IMR-90 (cell line): ENCODE measurements around the gene ARHGAP18. TPM values are rescaled to one million over a fixed set of nuclear protein-coding genes. Genes with fewer than 3 reads are reported as not detected.

Source experiments
- ATAC-seq: fragments of 200-7000 bp; cut with Tn5 transposase; 2 replicates; pipeline ENCODE4 v1.9.1; 2020; ENCODE audit warnings: low read depth, mild to moderate bottlenecking, moderate library complexity
- BruUV-seq: library from RNA; stranded (reverse); fragments of 400-500 nt; replicated peaks from 2 replicates; lab custom pipeline; 2021; lab: Mats Ljungman, UMichigan
- CTCF ChIA-PET: fragments of 300-600 bp; formaldehyde crosslinking; extraction: SDS; loops from one replicate; lab custom pipeline; 2021; ENCODE audit warnings: antibody characterized with exemption; lab: Yijun Ruan, JAX
- POLR2A ChIA-PET: fragments of 300-600 bp; sonication (Branson Sonifier 250); formaldehyde crosslinking; loops from one replicate; lab custom pipeline; 2022; ENCODE audit warnings: antibody characterized with exemption; ENCODE audit not compliant: unreplicated experiment; lab: Charles Lee
- DNase-seq: peaks from one replicate; pipeline ENCODE4 v3.0.0; 2013
- H2AFZ ChIP-seq: replicated peaks from 2 replicates; pipeline ENCODE3; 2013; ENCODE audit warnings: low read length, mild to moderate bottlenecking; ENCODE audit not compliant: poor library complexity
- H2AK5ac ChIP-seq: 2 replicates; pipeline ENCODE4 v1.6.1; 2013; ENCODE audit warnings: low read depth, low read length, inconsistent platforms
- H2AK9ac ChIP-seq: replicated peaks from 2 replicates; pipeline ENCODE3; 2013; ENCODE audit warnings: mild to moderate bottlenecking, low read depth, low read length, moderate library complexity; ENCODE audit not compliant: poor library complexity
- H2BK120ac ChIP-seq: 2 replicates; pipeline ENCODE4 v1.6.1; 2013; ENCODE audit warnings: low read depth, low read length, inconsistent platforms
- H2BK15ac ChIP-seq: 3 replicates; pipeline ENCODE4 v1.6.1; 2013; ENCODE audit warnings: low read depth, low read length, inconsistent platforms
- H2BK20ac ChIP-seq: 2 replicates; pipeline ENCODE4 v1.6.1; 2013; ENCODE audit warnings: low read depth, mild to moderate bottlenecking, inconsistent platforms, low read length, moderate library complexity
- H2BK5ac ChIP-seq: 2 replicates; pipeline ENCODE4 v1.6.1; 2013; ENCODE audit warnings: mild to moderate bottlenecking, low read depth, low read length, inconsistent platforms; ENCODE audit not compliant: poor library complexity, severe bottlenecking
- H3K14ac ChIP-seq: replicated peaks from 2 replicates; pipeline ENCODE4 v1.6.1; 2013; ENCODE audit warnings: low read depth, low read length, inconsistent platforms
- H3K18ac ChIP-seq: 2 replicates; pipeline ENCODE4 v1.6.1; 2013; ENCODE audit warnings: low read depth, low read length, control low read depth
- H3K23ac ChIP-seq: 2 replicates; pipeline ENCODE4 v1.6.1; 2013; ENCODE audit warnings: low read depth, low read length, inconsistent platforms
- H3K27ac ChIP-seq: 2 replicates; pipeline ENCODE4 v1.5.1; 2013; ENCODE audit warnings: mild to moderate bottlenecking, control low read depth, low read length; ENCODE audit not compliant: insufficient read depth
- H3K27me3 ChIP-seq: 2 replicates; pipeline ENCODE4 v1.6.1; 2013; ENCODE audit warnings: low read length; ENCODE audit not compliant: control insufficient read depth, insufficient read depth
- H3K36me3 ChIP-seq: 2 replicates; pipeline ENCODE4 v1.6.1; 2013; ENCODE audit warnings: low read length, mixed read lengths; ENCODE audit not compliant: control insufficient read depth, insufficient read depth
- H3K4ac ChIP-seq: 2 replicates; pipeline ENCODE4 v1.6.1; 2013; ENCODE audit warnings: low read depth, low read length, inconsistent platforms
- H3K4me1 ChIP-seq: 2 replicates; pipeline ENCODE4 v1.6.1; 2013; ENCODE audit warnings: low read length, mixed read lengths; ENCODE audit not compliant: control insufficient read depth, insufficient read depth
- H3K4me2 ChIP-seq: 2 replicates; pipeline ENCODE4 v1.6.1; 2013; ENCODE audit warnings: low read depth, mild to moderate bottlenecking, control low read depth, low read length, moderate library complexity
- H3K4me3 ChIP-seq: 2 replicates; pipeline ENCODE4 v1.5.1; 2013; ENCODE audit warnings: low read depth, mild to moderate bottlenecking, control low read depth, low read length, moderate library complexity; ENCODE audit not compliant: insufficient read depth
- H3K56ac ChIP-seq: 2 replicates; pipeline ENCODE4 v1.6.1; 2013; ENCODE audit warnings: low read length, inconsistent platforms; ENCODE audit not compliant: insufficient read depth; ENCODE audit errors: extremely low read depth
- H3K79me1 ChIP-seq, 2 experiments: 2 replicates each; pipeline ENCODE4 v1.6.1; 2013; ENCODE audit warnings: low read length in 2 of 2, inconsistent platforms in 1 of 2, low read depth in 1 of 2
- H3K9ac ChIP-seq: 2 replicates; pipeline ENCODE4 v1.6.1; 2013; ENCODE audit warnings: low read depth, low read length, control low read depth
- H3K9me1 ChIP-seq: 2 replicates; pipeline ENCODE4 v1.6.1; 2013; ENCODE audit warnings: low read length, inconsistent platforms; ENCODE audit not compliant: insufficient read depth
- H3K9me3 ChIP-seq: 2 replicates; pipeline ENCODE4 v1.6.1; 2013; ENCODE audit warnings: low read length; ENCODE audit not compliant: control insufficient read depth, insufficient read depth
- H4K20me1 ChIP-seq: 2 replicates; pipeline ENCODE4 v1.6.1; 2013; ENCODE audit warnings: low read length, inconsistent platforms; ENCODE audit not compliant: insufficient read depth
- H4K5ac ChIP-seq: 2 replicates; pipeline ENCODE4 v1.6.1; 2013; ENCODE audit warnings: mild to moderate bottlenecking, low read depth, low read length, control low read depth
- H4K8ac ChIP-seq, 2 experiments: 2 replicates each; pipeline ENCODE4 v1.6.1; 2013; ENCODE audit warnings: low read depth in 2 of 2, low read length in 2 of 2, control low read depth in 1 of 2, inconsistent platforms in 1 of 2
- H4K91ac ChIP-seq: 2 replicates; pipeline ENCODE4 v1.6.1; 2013; ENCODE audit warnings: low read depth, low read length, inconsistent platforms; ENCODE audit not compliant: insufficient read depth
- CEBPB ChIP-seq: IDR thresholded peaks from 2 replicates; pipeline ENCODE4 v1.6.1; 2012; ENCODE audit warnings: low read depth, low read length, improper control_type of control experiment
- CHD1 ChIP-seq: IDR thresholded peaks from 2 replicates; pipeline ENCODE4 v1.6.1; 2012; ENCODE audit warnings: low read depth, low read length, improper control_type of control experiment
- FOS ChIP-seq: fragments of 150-350 bp; IDR thresholded peaks from 2 replicates; pipeline ENCODE4 v1.6.1; 2016; ENCODE audit warnings: low read depth, low read length
- MAFK ChIP-seq: IDR thresholded peaks from 2 replicates; pipeline ENCODE4 v1.6.1; 2012; ENCODE audit warnings: low read depth, low read length, improper control_type of control experiment
- MAZ ChIP-seq: IDR thresholded peaks from 2 replicates; pipeline ENCODE4 v1.6.1; 2012; ENCODE audit warnings: low read depth, mild to moderate bottlenecking, low read length, improper control_type of control experiment, moderate library complexity, borderline replicate concordance
- NFE2L2 ChIP-seq: fragments of 150-350 bp; IDR thresholded peaks from 2 replicates; pipeline ENCODE4 v1.6.1; 2016; ENCODE audit warnings: low read depth, mild to moderate bottlenecking, low read length
- POLR2A ChIP-seq: IDR thresholded peaks from 2 replicates; pipeline ENCODE4 v1.6.1; 2012; ENCODE audit warnings: mild to moderate bottlenecking, low read depth, low read length
- RAD21 ChIP-seq: IDR thresholded peaks from 2 replicates; pipeline ENCODE4 v1.6.1; 2012; ENCODE audit warnings: low read length, improper control_type of control experiment
- RCOR1 ChIP-seq: IDR thresholded peaks from 2 replicates; pipeline ENCODE4 v1.6.1; 2012; ENCODE audit warnings: mild to moderate bottlenecking, low read length, improper control_type of control experiment; ENCODE audit not compliant: insufficient replicate concordance
- SMC3 ChIP-seq: fragments of 150-350 bp; IDR thresholded peaks from 2 replicates; pipeline ENCODE4 v1.6.1; 2016; ENCODE audit warnings: low read depth, mild to moderate bottlenecking, antibody characterized with exemption, low read length, moderate library complexity
- USF2 ChIP-seq: fragments of 150-350 bp; IDR thresholded peaks from 2 replicates; pipeline ENCODE4 v1.6.1; 2017; ENCODE audit warnings: mild to moderate bottlenecking, antibody characterized with exemption, low read length, low read depth
- WGBS, 2 experiments: methylation state at CpG; one replicate each; pipeline versions ENCODE4 v1.1.5 to v1.1.7; 2013; ENCODE audit warnings: missing lambda C conversion rate in 2 of 2; ENCODE audit not compliant: insufficient read length in 1 of 2; ENCODE audit errors: extremely low coverage in 2 of 2; 5-methylcytosine and 5-hydroxymethylcytosine counted together
- dilution Hi-C: fragments of 300-500 bp; cut with HindIII; formaldehyde crosslinking; loops from one replicate; pipeline ENCODE4 v1.14.3; 2018; ENCODE audit warnings: low sequenced_read_pairs; ENCODE audit not compliant: unreplicated experiment
- in situ Hi-C: fragments of 300-500 bp; cut with MboI; formaldehyde crosslinking; loops from 3 replicates; pipeline ENCODE4 v1.14.3; 2019; ENCODE audit warnings: low sequenced_read_pairs, inconsistent platforms, mixed read lengths
- intact Hi-C: fragments of 100-400 bp; cut with micrococcal nuclease; formaldehyde crosslinking; loops from 2 replicates; pipeline ENCODE4 v1.10.0; 2022
- polyA plus RNA-seq, 3 experiments: library from polyadenylated mRNA; depleted of rRNA; stranded (reverse); fragments of >200 nt; gene quantifications; 2 replicates each; pipeline ENCODE4 v1.2.3, GENCODE V29; 2012; ENCODE audit warnings: low replicate concordance in 1 of 3
- total RNA-seq: library from RNA; depleted of rRNA; stranded (reverse); fragments of >200 nt; gene quantifications from 2 replicates; pipeline ENCODE4 v1.2.3, GENCODE V29; 2012

Gene ARHGAP18
- total and polyA plus RNA-seq, 2 of the 4 experiments (the other 2 are of a cell fraction), result 6.2 to 17.0 TPM

GRCh38 chr6:129630596-129630995, 79.4 kb downstream of the ARHGAP18 start:
- BruUV-seq, result no TSS peak
- Histone ChIP-seq H2BK15ac (no peak overlapping the region), H3K4me2 (no peak overlapping the region), H2BK5ac (no peak overlapping the region), H3K27me3 (no peaks in the 10 kb centered on the region), H3K4ac (no peak overlapping the region), H4K8ac (no peak overlapping the region), H4K20me1 (no peaks in the 10 kb centered on the region), H3K4me3 (no peak overlapping the region), H3K9me3 (no peaks in the 10 kb centered on the region), H2AK9ac (no peak overlapping the region), H2AK5ac (no peak overlapping the region), H3K18ac (no peak overlapping the region), H2BK120ac (no peak overlapping the region), H3K14ac (no peak overlapping the region), H3K56ac (no peak overlapping the region), H3K4me1 (peaks cover 4% of the 10 kb centered on the region), H4K5ac (no peak overlapping the region), H3K23ac (0 out of 2 replicates have a peak overlapping the region, but pooled peaks have one; percentile 27), H3K9ac (no peak overlapping the region), H2AFZ (no peak overlapping the region), H3K9me1 (no peaks in the 10 kb centered on the region), H3K36me3 (0 out of 2 replicates have a peak, but pooled peaks cover 1% of the 10 kb centered on the region), H3K27ac (no peak overlapping the region), H3K79me1 (peaks cover 0 to 12% of the 10 kb centered on the region in 2 experiments; a peak in 3 of 4 replicates), H4K91ac (no peak overlapping the region), H2BK20ac (no peak overlapping the region)
- dilution Hi-C loops (no loop called here), in situ Hi-C loops (no loop called here), intact Hi-C loops (no loop called here)
- TF ChIP-seq SMC3 (no peak), CEBPB (no peak), FOS (no peak), RCOR1 (no peak), MAFK (no peak), CHD1 (no peak), MAZ (no peak), USF2 (no peak), RAD21 (no peak), NFE2L2 (no peak), POLR2A (no peak)
- ChIA-PET CTCF (no interaction called here), POLR2A (no interaction called here)
- WGBS, 2 experiments, result no CpG with 5 or more reads among the region's 1 CpG
- DNase-seq (no peak), ATAC-seq (no peak)
